ENCODE measurements around the gene RPL10A. TPM values are rescaled to one million over a fixed set of nuclear protein-coding genes. Genes with fewer than 3 reads are reported as not detected.

Gene RPL10A
- total RNA-seq, 1 donor from 2014 or later: 813 TPM

GRCh38 chr6:35487658-35488516 lies 19.7 kb downstream of the RPL10A start:
- no peak for DNase-seq (ENCODE audit: low spot score)
- intact Hi-C loops (cut with DNase I): no loop called here
- ATAC-seq: peak; percentile 4

GRCh38 chr6:35488517-35488862 lies 20.3 kb downstream of the RPL10A start:
- ATAC-seq (no peak), DNase-seq (ENCODE audit: low spot score) (no peak)
- intact Hi-C loops (cut with DNase I): no loop called here

- no peak for DNase-seq (ENCODE audit: low spot score)
- ATAC-seq: no peak
These were observed 20.9 kb downstream of the RPL10A start for GRCh38 chr6:35489066-35489465.

GRCh38 chr6:35489995-35490791 lies 22.0 kb downstream of the RPL10A start:
- intact Hi-C loops (cut with DNase I): no loop called here
- DNase-seq (ENCODE audit: low spot score): peak; percentile 81

More at GRCh38 chr6:35489066-35489465, 20.9 kb downstream of the RPL10A start:
- intact Hi-C loops (cut with DNase I): no loop called here

GRCh38 chr6:35490821-35491557 lies 22.8 kb downstream of the RPL10A start:
- DNase-seq (ENCODE audit: low spot score) (no peak), ATAC-seq (no peak)
- intact Hi-C loops (cut with DNase I): no loop called here

More at GRCh38 chr6:35489995-35490791, 22.0 kb downstream of the RPL10A start:
- peak; percentile 60 for ATAC-seq

- intact Hi-C loops (cut with DNase I): no loop called here
- DNase-seq (ENCODE audit: low spot score): no peak
- ATAC-seq: no peak
These were observed 23.5 kb downstream of the RPL10A start for GRCh38 chr6:35491558-35492257.

- intact Hi-C loops (cut with DNase I): no loop called here
- DNase-seq (ENCODE audit: low spot score) (no peak), ATAC-seq (no peak)
These were observed 24.2 kb downstream of the RPL10A start for GRCh38 chr6:35492258-35492973.

GRCh38 chr6:35492974-35493284 lies 24.7 kb downstream of the RPL10A start:
- no peak for ATAC-seq
- intact Hi-C loops (cut with DNase I): no loop called here
- DNase-seq (ENCODE audit: low spot score): no peak

GRCh38 chr6:35493307-35493983 lies 25.2 kb downstream of the RPL10A start:
- ATAC-seq (no peak), DNase-seq (ENCODE audit: low spot score) (no peak)
- intact Hi-C loops (cut with DNase I): no loop called here

GRCh38 chr6:35494161-35494563 lies 26.0 kb downstream of the RPL10A start:
- DNase-seq (ENCODE audit: low spot score) (no peak), ATAC-seq (no peak)
- intact Hi-C loops (cut with DNase I): no loop called here

- DNase-seq (ENCODE audit: low spot score) (no peak), ATAC-seq (no peak)
- intact Hi-C loops (cut with DNase I): no loop called here
These were observed 27.2 kb downstream of the RPL10A start for GRCh38 chr6:35495258-35496035.

- peak; percentile 18 for ATAC-seq
- peak; percentile 74 for DNase-seq (ENCODE audit: low spot score)
- intact Hi-C loops (cut with DNase I): no loop called here
These were observed 28.0 kb downstream of the RPL10A start for GRCh38 chr6:35496036-35496840.

- ATAC-seq: peak; percentile 66
- intact Hi-C loops (cut with DNase I): no loop called here
These were observed 28.8 kb downstream of the RPL10A start, which contains the start of gene TEAD3 for GRCh38 chr6:35496841-35497570. Gene TEAD3, minus strand, starts transcription at chr6:35497079.

GRCh38 chr6:35497571-35498421 lies 29.6 kb downstream of the RPL10A start:
- DNase-seq (ENCODE audit: low spot score) (peak; percentile 82), ATAC-seq (peak; percentile 70)
- intact Hi-C loops (cut with DNase I): no loop called here

More at GRCh38 chr6:35496841-35497570, 28.8 kb downstream of the RPL10A start, which contains the start of gene TEAD3:
- DNase-seq (ENCODE audit: low spot score): peak; percentile 85
